ENCODE measurements around the gene LUC7L2.

DNA sequence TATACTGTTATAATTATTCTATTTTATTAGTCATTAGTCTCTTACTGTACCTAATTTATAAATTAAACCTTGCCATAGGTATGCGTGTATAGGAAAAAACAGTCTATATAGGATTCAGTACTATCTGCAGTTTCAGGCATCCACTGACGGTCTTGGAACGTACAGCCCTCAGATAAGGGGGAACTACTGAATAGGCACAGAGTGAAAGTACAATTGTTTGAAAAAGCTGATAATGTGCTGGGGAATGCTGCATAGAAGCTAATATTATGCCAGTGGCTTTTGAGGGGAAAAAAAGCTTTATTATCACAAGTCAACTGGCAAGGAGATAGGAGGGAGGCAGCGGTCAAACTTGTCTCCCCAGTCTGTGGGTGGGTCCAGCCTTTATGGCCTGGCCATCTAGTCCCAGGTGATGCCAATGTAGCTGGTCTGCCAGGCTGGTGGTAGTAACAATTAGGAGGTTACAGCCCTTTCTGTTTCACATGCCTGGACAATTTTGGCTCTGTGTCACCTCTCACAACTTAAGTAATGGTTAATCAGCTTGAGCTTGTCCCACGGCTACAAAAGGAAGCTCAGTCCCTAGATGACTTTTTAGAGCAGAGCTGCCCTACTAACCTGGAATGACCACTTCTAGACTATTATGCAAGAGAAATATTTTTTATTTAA lies 26.9 kb upstream of the LUC7L2 start:
- TF ChIP-seq, protein P1, sequence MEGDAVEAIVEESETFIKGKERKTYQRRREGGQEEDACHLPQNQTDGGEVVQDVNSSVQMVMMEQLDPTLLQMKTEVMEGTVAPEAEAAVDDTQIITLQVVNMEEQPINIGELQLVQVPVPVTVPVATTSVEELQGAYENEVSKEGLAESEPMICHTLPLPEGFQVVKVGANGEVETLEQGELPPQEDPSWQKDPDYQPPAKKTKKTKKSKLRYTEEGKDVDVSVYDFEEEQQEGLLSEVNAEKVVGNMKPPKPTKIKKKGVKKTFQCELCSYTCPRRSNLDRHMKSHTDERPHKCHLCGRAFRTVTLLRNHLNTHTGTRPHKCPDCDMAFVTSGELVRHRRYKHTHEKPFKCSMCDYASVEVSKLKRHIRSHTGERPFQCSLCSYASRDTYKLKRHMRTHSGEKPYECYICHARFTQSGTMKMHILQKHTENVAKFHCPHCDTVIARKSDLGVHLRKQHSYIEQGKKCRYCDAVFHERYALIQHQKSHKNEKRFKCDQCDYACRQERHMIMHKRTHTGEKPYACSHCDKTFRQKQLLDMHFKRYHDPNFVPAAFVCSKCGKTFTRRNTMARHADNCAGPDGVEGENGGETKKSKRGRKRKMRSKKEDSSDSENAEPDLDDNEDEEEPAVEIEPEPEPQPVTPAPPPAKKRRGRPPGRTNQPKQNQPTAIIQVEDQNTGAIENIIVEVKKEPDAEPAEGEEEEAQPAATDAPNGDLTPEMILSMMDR (IDR thresholded peaks at IDR 0.05; ENCODE audit: insufficient read depth, low read depth, low read length) = no peak
- no peak for TF ChIP-seq EZH2 (IDR thresholded peaks at IDR 0.05; ENCODE audit: insufficient read depth, low read length)
